HEK293 (cell line): ENCODE results near the gene PHLDB1.

Source experiments
- ATF2 ChIP-seq: fragments of 450-650 bp; formaldehyde crosslinking; IDR thresholded peaks from 2 replicates; pipeline ENCODE4 v1.5.1; 2016; ENCODE audit warnings: missing biosample characterization, missing genetic modification characterization, low read depth
- BCL11B ChIP-seq: fragments of 450-650 bp; formaldehyde crosslinking; IDR thresholded peaks from 2 replicates; pipeline ENCODE4 v1.5.1; 2016; ENCODE audit warnings: low read depth, missing biosample characterization, missing genetic modification characterization
- CTCF ChIP-seq: fragments of 450-650 bp; formaldehyde crosslinking; IDR thresholded peaks from 2 replicates; pipeline ENCODE4 v1.5.1; 2016; ENCODE audit warnings: missing biosample characterization, missing genetic modification characterization
- PBX3 ChIP-seq: sonication (generic); formaldehyde crosslinking; IDR thresholded peaks from 2 replicates; pipeline ENCODE4 v1.8.1; 2022; ENCODE audit warnings: mild to moderate bottlenecking, moderate library complexity, missing genetic modification reagents
- TCF7L2 ChIP-seq: IDR thresholded peaks from 2 replicates; pipeline ENCODE4 v1.6.1; 2011; ENCODE audit warnings: low read depth, mild to moderate bottlenecking, inconsistent platforms, low read length, moderate library complexity, borderline replicate concordance
- ZNF146 ChIP-seq: fragments of 450-650 bp; formaldehyde crosslinking; IDR thresholded peaks from 2 replicates; pipeline ENCODE4 v1.5.1; 2016; ENCODE audit warnings: missing biosample characterization, missing genetic modification characterization
- ZNF274 ChIP-seq, 2 experiments: fragments of 200-500 bp in 1 of 2; fragments of 450-650 bp in 1 of 2; sonication (Bioruptor generic) in 1 of 2; formaldehyde crosslinking in 1 of 2; IDR thresholded peaks; 2 replicates each; pipeline versions ENCODE4 v1.5.1 to v1.6.1; 2014 to 2016; ENCODE audit warnings: borderline replicate concordance in 1 of 2, inconsistent platforms in 1 of 2, low read length in 1 of 2, missing biosample characterization in 1 of 2, missing genetic modification characterization in 1 of 2
- ZNF501 ChIP-seq: fragments of 450-650 bp; formaldehyde crosslinking; IDR thresholded peaks from 2 replicates; pipeline ENCODE4 v1.5.1; 2016; ENCODE audit warnings: missing biosample characterization, missing genetic modification characterization
- ZNF768 ChIP-seq: fragments of 450-650 bp; formaldehyde crosslinking; IDR thresholded peaks from 2 replicates; pipeline ENCODE4 v1.5.1; 2018; ENCODE audit warnings: missing biosample characterization, mild to moderate bottlenecking, missing genetic modification characterization
- ZNF830 ChIP-seq: fragments of 450-650 bp; IDR thresholded peaks from 2 replicates; pipeline ENCODE4 v1.5.0; 2018; ENCODE audit warnings: missing biosample characterization, missing genetic modification characterization, low read depth, mild to moderate bottlenecking, moderate library complexity
- TF ChIP-seq, protein P1 (sequence below): fragments of 450-650 bp; formaldehyde crosslinking; IDR thresholded peaks from 2 replicates; pipeline ENCODE4 v1.5.1; 2016; ENCODE audit warnings: missing biosample characterization, missing genetic modification characterization
- TF ChIP-seq, protein P2 (sequence below): fragments of 450-650 bp; formaldehyde crosslinking; IDR thresholded peaks from 2 replicates; pipeline ENCODE4 v1.5.1; 2016; ENCODE audit warnings: missing biosample characterization, missing genetic modification characterization
- TF ChIP-seq, protein P3 (sequence below): fragments of 450-650 bp; formaldehyde crosslinking; IDR thresholded peaks from 2 replicates; pipeline ENCODE4 v1.5.1; 2016; ENCODE audit warnings: missing biosample characterization, missing genetic modification characterization
- TF ChIP-seq, protein P4 (sequence below): fragments of 450-650 bp; formaldehyde crosslinking; conservative IDR thresholded peaks from 2 replicates; pipeline ENCODE4 v1.5.1; 2016; ENCODE audit warnings: low read depth, missing biosample characterization, missing genetic modification characterization

DNA sequence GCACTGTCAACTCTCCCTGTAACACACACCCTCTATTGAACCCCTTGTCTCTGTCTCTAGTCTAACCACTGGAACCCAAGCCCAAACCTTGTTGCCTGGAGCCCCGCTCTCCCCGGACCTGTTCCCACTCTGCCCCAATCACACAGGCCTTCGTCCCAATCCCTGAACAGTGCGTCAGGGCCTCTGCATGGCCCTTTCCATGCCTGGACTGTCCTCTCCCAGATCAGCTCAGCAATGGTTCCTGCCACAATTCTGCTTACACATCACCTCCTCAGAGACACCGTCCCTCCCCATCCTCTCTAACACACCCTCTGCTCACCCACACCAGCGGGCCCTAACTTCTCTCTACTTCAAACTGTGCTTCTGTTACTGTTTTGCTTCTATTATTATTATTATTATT, 70.6 kb downstream of the PHLDB1 start:
- TF ChIP-seq, protein P1, sequence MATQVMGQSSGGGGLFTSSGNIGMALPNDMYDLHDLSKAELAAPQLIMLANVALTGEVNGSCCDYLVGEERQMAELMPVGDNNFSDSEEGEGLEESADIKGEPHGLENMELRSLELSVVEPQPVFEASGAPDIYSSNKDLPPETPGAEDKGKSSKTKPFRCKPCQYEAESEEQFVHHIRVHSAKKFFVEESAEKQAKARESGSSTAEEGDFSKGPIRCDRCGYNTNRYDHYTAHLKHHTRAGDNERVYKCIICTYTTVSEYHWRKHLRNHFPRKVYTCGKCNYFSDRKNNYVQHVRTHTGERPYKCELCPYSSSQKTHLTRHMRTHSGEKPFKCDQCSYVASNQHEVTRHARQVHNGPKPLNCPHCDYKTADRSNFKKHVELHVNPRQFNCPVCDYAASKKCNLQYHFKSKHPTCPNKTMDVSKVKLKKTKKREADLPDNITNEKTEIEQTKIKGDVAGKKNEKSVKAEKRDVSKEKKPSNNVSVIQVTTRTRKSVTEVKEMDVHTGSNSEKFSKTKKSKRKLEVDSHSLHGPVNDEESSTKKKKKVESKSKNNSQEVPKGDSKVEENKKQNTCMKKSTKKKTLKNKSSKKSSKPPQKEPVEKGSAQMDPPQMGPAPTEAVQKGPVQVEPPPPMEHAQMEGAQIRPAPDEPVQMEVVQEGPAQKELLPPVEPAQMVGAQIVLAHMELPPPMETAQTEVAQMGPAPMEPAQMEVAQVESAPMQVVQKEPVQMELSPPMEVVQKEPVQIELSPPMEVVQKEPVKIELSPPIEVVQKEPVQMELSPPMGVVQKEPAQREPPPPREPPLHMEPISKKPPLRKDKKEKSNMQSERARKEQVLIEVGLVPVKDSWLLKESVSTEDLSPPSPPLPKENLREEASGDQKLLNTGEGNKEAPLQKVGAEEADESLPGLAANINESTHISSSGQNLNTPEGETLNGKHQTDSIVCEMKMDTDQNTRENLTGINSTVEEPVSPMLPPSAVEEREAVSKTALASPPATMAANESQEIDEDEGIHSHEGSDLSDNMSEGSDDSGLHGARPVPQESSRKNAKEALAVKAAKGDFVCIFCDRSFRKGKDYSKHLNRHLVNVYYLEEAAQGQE (tag by site-specific recombination), result no peak
- TF ChIP-seq CTCF (tag by site-specific recombination) (no peak), ZNF768 (tag by site-specific recombination) (no peak), ATF2 (tag by site-specific recombination) (no peak), ZNF146 (no peak), BCL11B (tag by site-specific recombination) (no peak), ZNF830 (tag by site-specific recombination) (no peak), ZNF274 (IDR thresholded peaks at IDR 0.05; ENCODE audit: low read length) (no peak), ZNF274 (tag by site-specific recombination; IDR thresholded peaks at IDR 0.05; ENCODE audit: borderline replicate concordance) (no peak), TCF7L2 (no peak), PBX3 (CRISPR knock-in tag) (no peak), ZNF501 (tag by site-specific recombination) (no peak)
- TF ChIP-seq, protein P2, sequence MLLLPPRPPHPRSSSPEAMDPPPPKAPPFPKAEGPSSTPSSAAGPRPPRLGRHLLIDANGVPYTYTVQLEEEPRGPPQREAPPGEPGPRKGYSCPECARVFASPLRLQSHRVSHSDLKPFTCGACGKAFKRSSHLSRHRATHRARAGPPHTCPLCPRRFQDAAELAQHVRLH (tag by site-specific recombination), result no peak
- TF ChIP-seq, protein P3, sequence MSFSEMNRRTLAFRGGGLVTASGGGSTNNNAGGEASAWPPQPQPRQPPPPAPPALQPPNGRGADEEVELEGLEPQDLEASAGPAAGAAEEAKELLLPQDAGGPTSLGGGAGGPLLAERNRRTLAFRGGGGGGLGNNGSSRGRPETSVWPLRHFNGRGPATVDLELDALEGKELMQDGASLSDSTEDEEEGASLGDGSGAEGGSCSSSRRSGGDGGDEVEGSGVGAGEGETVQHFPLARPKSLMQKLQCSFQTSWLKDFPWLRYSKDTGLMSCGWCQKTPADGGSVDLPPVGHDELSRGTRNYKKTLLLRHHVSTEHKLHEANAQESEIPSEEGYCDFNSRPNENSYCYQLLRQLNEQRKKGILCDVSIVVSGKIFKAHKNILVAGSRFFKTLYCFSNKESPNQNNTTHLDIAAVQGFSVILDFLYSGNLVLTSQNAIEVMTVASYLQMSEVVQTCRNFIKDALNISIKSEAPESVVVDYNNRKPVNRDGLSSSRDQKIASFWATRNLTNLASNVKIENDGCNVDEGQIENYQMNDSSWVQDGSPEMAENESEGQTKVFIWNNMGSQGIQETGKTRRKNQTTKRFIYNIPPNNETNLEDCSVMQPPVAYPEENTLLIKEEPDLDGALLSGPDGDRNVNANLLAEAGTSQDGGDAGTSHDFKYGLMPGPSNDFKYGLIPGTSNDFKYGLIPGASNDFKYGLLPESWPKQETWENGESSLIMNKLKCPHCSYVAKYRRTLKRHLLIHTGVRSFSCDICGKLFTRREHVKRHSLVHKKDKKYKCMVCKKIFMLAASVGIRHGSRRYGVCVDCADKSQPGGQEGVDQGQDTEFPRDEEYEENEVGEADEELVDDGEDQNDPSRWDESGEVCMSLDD (tag by site-specific recombination), result no peak
- TF ChIP-seq, protein P4, sequence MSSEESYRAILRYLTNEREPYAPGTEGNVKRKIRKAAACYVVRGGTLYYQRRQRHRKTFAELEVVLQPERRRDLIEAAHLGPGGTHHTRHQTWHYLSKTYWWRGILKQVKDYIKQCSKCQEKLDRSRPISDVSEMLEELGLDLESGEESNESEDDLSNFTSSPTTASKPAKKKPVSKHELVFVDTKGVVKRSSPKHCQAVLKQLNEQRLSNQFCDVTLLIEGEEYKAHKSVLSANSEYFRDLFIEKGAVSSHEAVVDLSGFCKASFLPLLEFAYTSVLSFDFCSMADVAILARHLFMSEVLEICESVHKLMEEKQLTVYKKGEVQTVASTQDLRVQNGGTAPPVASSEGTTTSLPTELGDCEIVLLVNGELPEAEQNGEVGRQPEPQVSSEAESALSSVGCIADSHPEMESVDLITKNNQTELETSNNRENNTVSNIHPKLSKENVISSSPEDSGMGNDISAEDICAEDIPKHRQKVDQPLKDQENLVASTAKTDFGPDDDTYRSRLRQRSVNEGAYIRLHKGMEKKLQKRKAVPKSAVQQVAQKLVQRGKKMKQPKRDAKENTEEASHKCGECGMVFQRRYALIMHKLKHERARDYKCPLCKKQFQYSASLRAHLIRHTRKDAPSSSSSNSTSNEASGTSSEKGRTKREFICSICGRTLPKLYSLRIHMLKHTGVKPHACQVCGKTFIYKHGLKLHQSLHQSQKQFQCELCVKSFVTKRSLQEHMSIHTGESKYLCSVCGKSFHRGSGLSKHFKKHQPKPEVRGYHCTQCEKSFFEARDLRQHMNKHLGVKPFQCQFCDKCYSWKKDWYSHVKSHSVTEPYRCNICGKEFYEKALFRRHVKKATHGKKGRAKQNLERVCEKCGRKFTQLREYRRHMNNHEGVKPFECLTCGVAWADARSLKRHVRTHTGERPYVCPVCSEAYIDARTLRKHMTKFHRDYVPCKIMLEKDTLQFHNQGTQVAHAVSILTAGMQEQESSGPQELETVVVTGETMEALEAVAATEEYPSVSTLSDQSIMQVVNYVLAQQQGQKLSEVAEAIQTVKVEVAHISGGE (tag by site-specific recombination), result no peak
